Measurements from ENCODE around the gene C14orf119.

DNA sequence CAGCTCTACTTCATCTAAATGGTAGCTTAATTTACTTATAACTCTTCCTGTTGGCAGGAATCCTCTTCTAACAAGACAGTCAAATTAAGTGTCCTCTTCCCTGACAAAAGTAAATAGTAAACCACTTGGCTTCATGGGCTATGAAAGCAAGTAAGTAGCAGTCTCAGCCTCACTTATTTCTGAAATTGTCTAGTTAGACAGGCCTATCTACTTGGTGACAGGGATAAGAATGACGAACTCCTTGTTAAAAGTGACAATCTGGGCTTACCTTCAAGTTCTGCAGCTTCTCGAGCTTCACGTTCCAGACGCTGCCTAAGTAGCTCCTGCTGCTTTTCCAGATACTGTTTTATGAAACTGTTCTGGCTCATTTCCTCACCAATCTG is 5.1 kb upstream of the C14orf119 start:
- TF ChIP-seq, protein P1, sequence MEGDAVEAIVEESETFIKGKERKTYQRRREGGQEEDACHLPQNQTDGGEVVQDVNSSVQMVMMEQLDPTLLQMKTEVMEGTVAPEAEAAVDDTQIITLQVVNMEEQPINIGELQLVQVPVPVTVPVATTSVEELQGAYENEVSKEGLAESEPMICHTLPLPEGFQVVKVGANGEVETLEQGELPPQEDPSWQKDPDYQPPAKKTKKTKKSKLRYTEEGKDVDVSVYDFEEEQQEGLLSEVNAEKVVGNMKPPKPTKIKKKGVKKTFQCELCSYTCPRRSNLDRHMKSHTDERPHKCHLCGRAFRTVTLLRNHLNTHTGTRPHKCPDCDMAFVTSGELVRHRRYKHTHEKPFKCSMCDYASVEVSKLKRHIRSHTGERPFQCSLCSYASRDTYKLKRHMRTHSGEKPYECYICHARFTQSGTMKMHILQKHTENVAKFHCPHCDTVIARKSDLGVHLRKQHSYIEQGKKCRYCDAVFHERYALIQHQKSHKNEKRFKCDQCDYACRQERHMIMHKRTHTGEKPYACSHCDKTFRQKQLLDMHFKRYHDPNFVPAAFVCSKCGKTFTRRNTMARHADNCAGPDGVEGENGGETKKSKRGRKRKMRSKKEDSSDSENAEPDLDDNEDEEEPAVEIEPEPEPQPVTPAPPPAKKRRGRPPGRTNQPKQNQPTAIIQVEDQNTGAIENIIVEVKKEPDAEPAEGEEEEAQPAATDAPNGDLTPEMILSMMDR (IDR thresholded peaks at IDR 0.05) = no peak
- no peak for TF ChIP-seq POLR2A (IDR thresholded peaks at IDR 0.05)

All from adrenal gland (tissue), 5 donors.